LNCAP (cell line): ENCODE measurements around the gene MBD3L4.
"Not testable (repeated sequence)": the region's sequence is repeated elsewhere in the genome, so short reads cannot be mapped to it uniquely, and the experiment has no call there.

Source experiments
- CTCF ChIP-seq: fragments of 450-650 bp; IDR thresholded peaks from 2 replicates; pipeline ENCODE4 v1.5.1; 2017; ENCODE audit warnings: mild to moderate bottlenecking

Gene MBD3L4

GRCh38 chr19:7069904-7070226, 29.9 kb upstream of the MBD3L4 start:
- TF ChIP-seq CTCF: no peak

- TF ChIP-seq CTCF: no peak
Observed at GRCh38 chr19:7069042-7069903, 29.3 kb upstream of the MBD3L4 start, which contains the start of gene ZNF557. Gene ZNF557 (plus strand): TSS chr19:7069703. CDS start chr19:7075075, 5,372 bp downstream.

- no peak for TF ChIP-seq CTCF
Observed at GRCh38 chr19:7068599-7068998, 28.6 kb upstream of the MBD3L4 start.

GRCh38 chr19:7067716-7068115, 27.7 kb upstream of the MBD3L4 start:
- TF ChIP-seq CTCF: no peak

GRCh38 chr19:7063764-7064418, 23.9 kb upstream of the MBD3L4 start:
- TF ChIP-seq CTCF: no peak

- no peak for TF ChIP-seq CTCF
Observed at GRCh38 chr19:7063339-7063738, 23.4 kb upstream of the MBD3L4 start.

GRCh38 chr19:7058576-7058975, 18.6 kb upstream of the MBD3L4 start, which contains the start of gene MBD3L3:
Gene MBD3L3 (minus strand): TSS chr19:7058676. CDS start chr19:7058605, 71 bp downstream.
- TF ChIP-seq CTCF: not testable (repeated sequence)
